H1 (cell line): ENCODE results near the gene FLOT1. TPM values are rescaled to one million over a fixed set of nuclear protein-coding genes. Genes with fewer than 3 reads are reported as not detected.

Experiments
- CTCF ChIA-PET: fragments of 300-600 bp; sonication (Branson Sonifier 250); formaldehyde crosslinking; loops from one replicate; lab custom pipeline; 2021; ENCODE audit not compliant: partially characterized antibody; lab: Charles Lee
- POLR2A ChIA-PET: fragments of 300-600 bp; sonication (Branson Sonifier 250); formaldehyde crosslinking; loops from one replicate; lab custom pipeline; 2021; ENCODE audit warnings: inconsistent platforms; ENCODE audit not compliant: partially characterized antibody; lab: Charles Lee
- DNase-seq, 2 experiments: peaks; one replicate each; pipeline versions ENCODE4 v3.0.0 to v3.0.0-alpha.2; 2010 to 2022; ENCODE audit warnings: low spot score in 2 of 2, low read depth in 1 of 2, mixed read lengths in 1 of 2
- FAIRE-seq: peaks from 2 replicates; lab custom pipeline; 2011; peaks lifted over from hg19 to GRCh38; lab: Jason Lieb, UNC
- H2AFZ ChIP-seq: 2 replicates; pipeline ENCODE4 v1.8.1; 2012; ENCODE audit warnings: low read length, inconsistent platforms
- H2AK5ac ChIP-seq: 2 replicates; pipeline ENCODE4 v1.6.1; 2013; ENCODE audit warnings: low read depth, low read length
- H2BK120ac ChIP-seq: replicated peaks from 2 replicates; pipeline ENCODE3; 2013; ENCODE audit warnings: low read depth, low read length, inconsistent platforms
- H2BK12ac ChIP-seq: 2 replicates; pipeline ENCODE4 v1.6.1; 2013; ENCODE audit warnings: low read depth, low read length
- H2BK15ac ChIP-seq: 2 replicates; pipeline ENCODE4 v1.6.1; 2013; ENCODE audit warnings: low read length
- H2BK20ac ChIP-seq: 2 replicates; pipeline ENCODE4 v1.6.1; 2013; ENCODE audit warnings: low read length
- H2BK5ac ChIP-seq: 2 replicates; pipeline ENCODE4 v1.6.1; 2013; ENCODE audit warnings: low read depth, low read length
- H3K14ac ChIP-seq: 2 replicates; pipeline ENCODE4 v1.6.1; 2013; ENCODE audit warnings: inconsistent platforms; ENCODE audit not compliant: insufficient read length
- H3K18ac ChIP-seq: 2 replicates; pipeline ENCODE4 v1.6.1; 2013; ENCODE audit warnings: low read length; ENCODE audit errors: extremely low read depth
- H3K23ac ChIP-seq: 2 replicates; pipeline ENCODE4 v1.6.1; 2013; ENCODE audit warnings: inconsistent platforms; ENCODE audit not compliant: insufficient read length
- H3K23me2 ChIP-seq: 2 replicates; pipeline ENCODE4 v1.6.1; 2013; ENCODE audit warnings: low read depth, low read length
- H3K27ac ChIP-seq: 2 replicates; pipeline ENCODE4 v1.6.1; 2011; ENCODE audit warnings: low read depth, low read length, inconsistent platforms
- H3K27me3 ChIP-seq, 4 experiments: replicated peaks in 1 of 4; 1 replicate in 1 of 4; 2 replicates in 3 of 4; pipeline versions ENCODE4 v1.6.1 to v1.8.1; 2011 to 2013; ENCODE audit warnings: low read length in 3 of 4, mild to moderate bottlenecking in 3 of 4, inconsistent platforms in 2 of 4, mixed read lengths in 2 of 4, moderate library complexity in 1 of 4; ENCODE audit not compliant: control insufficient read depth in 3 of 4, insufficient read depth in 3 of 4; ENCODE audit errors: extremely low read depth in 1 of 4
- H3K36me3 ChIP-seq, 4 experiments: 2 replicates each; pipeline versions ENCODE4 v1.6.1 to v1.8.1; 2011 to 2013; ENCODE audit warnings: mild to moderate bottlenecking in 4 of 4, low read length in 3 of 4, moderate library complexity in 2 of 4, control low read depth in 1 of 4, inconsistent platforms in 1 of 4; ENCODE audit not compliant: insufficient read depth in 4 of 4, control insufficient read depth in 2 of 4
- H3K4ac ChIP-seq: replicated peaks from 2 replicates; pipeline ENCODE3; 2013; ENCODE audit warnings: low read length, low read depth, mixed read lengths, inconsistent platforms; ENCODE audit not compliant: insufficient read length
- H3K4me1 ChIP-seq, 4 experiments: replicated peaks in 1 of 4; 1 replicate in 1 of 4; 2 replicates in 3 of 4; pipeline versions ENCODE4 v1.6.1 to v1.8.1; 2011 to 2013; ENCODE audit warnings: low read length in 3 of 4, inconsistent platforms in 2 of 4, mixed read lengths in 1 of 4; ENCODE audit not compliant: insufficient read depth in 4 of 4, control insufficient read depth in 3 of 4
- H3K4me2 ChIP-seq, 2 experiments: 2 replicates each; pipeline versions ENCODE4 v1.6.1 to v1.8.1; 2011 to 2013; ENCODE audit warnings: low read depth in 2 of 2, low read length in 2 of 2, control low read depth in 1 of 2, inconsistent platforms in 1 of 2, mild to moderate bottlenecking in 1 of 2; ENCODE audit not compliant: insufficient read depth in 1 of 2
- H3K4me3 ChIP-seq, 4 experiments: fragments of 200-600, 300-600 bp in 1 of 4; sonication (generic), shearing (Covaris generic), sonication (Bioruptor Twin) in 1 of 4; 2 replicates each; pipeline versions ENCODE4 v1.5.1 to v1.8.1; 2011 to 2016; ENCODE audit warnings: low read length in 4 of 4, low read depth in 3 of 4, control low read depth in 2 of 4, inconsistent platforms in 2 of 4, mild to moderate bottlenecking in 2 of 4, mixed read lengths in 1 of 4, moderate library complexity in 1 of 4; ENCODE audit not compliant: insufficient read depth in 2 of 4; ENCODE audit errors: extremely low read depth in 1 of 4
- H3K56ac ChIP-seq: replicated peaks from 2 replicates; pipeline ENCODE3; 2013; ENCODE audit warnings: low read depth, mild to moderate bottlenecking, mixed read lengths, low read length, inconsistent platforms; ENCODE audit not compliant: insufficient read length
- H3K79me1 ChIP-seq: 2 replicates; pipeline ENCODE4 v1.6.1; 2013; ENCODE audit warnings: low read depth, low read length, control low read depth
- H3K79me2 ChIP-seq, 2 experiments: 2 replicates each; pipeline versions ENCODE4 v1.6.1 to v1.8.1; 2012 to 2013; ENCODE audit warnings: low read length in 2 of 2, mild to moderate bottlenecking in 2 of 2, inconsistent platforms in 1 of 2; ENCODE audit not compliant: insufficient read depth in 2 of 2, control insufficient read depth in 1 of 2
- H3K9ac ChIP-seq, 4 experiments: replicated peaks in 1 of 4; 1 replicate in 1 of 4; 2 replicates in 3 of 4; pipeline versions ENCODE4 v1.6.1 to v1.8.1; 2011 to 2013; ENCODE audit warnings: low read depth in 3 of 4, low read length in 3 of 4, control low read depth in 2 of 4, mild to moderate bottlenecking in 2 of 4, moderate library complexity in 2 of 4, inconsistent platforms in 1 of 4; ENCODE audit errors: extremely low read depth in 1 of 4
- H3K9me3 ChIP-seq, 2 experiments: 2 replicates each; pipeline versions ENCODE4 v1.6.1 to v1.8.1; 2012 to 2013; ENCODE audit warnings: mild to moderate bottlenecking in 2 of 2, moderate library complexity in 2 of 2, control low read depth in 1 of 2, inconsistent platforms in 1 of 2, low read depth in 1 of 2, low read length in 1 of 2, mixed read lengths in 1 of 2; ENCODE audit not compliant: insufficient read depth in 2 of 2
- H4K20me1 ChIP-seq, 2 experiments: replicated peaks in 1 of 2; 2 replicates each; pipeline versions ENCODE3 to v1.8.1; 2011 to 2013; ENCODE audit warnings: inconsistent platforms in 2 of 2, low read length in 2 of 2, mild to moderate bottlenecking in 1 of 2; ENCODE audit not compliant: insufficient read depth in 2 of 2, control insufficient read depth in 1 of 2
- H4K5ac ChIP-seq: 2 replicates; pipeline ENCODE4 v1.6.1; 2013; ENCODE audit warnings: low read length, low read depth, mixed read lengths, inconsistent platforms; ENCODE audit not compliant: insufficient read length
- H4K8ac ChIP-seq: 2 replicates; pipeline ENCODE4 v1.8.0; 2013; ENCODE audit warnings: mild to moderate bottlenecking, moderate library complexity, low read length, inconsistent platforms; ENCODE audit not compliant: insufficient read depth; ENCODE audit errors: extremely low read depth
- H4K91ac ChIP-seq: replicated peaks from 2 replicates; pipeline ENCODE3; 2013; ENCODE audit warnings: low read length, mixed read lengths, inconsistent platforms; ENCODE audit not compliant: insufficient read length
- CBX8 ChIP-seq: fragments of 300-800, 300-1000 bp; sonication (generic); IDR thresholded peaks from 2 replicates; pipeline ENCODE4 v1.7.1; 2016; ENCODE audit warnings: low read depth, low read length, borderline replicate concordance
- MAFK ChIP-seq: IDR thresholded peaks from 2 replicates; pipeline ENCODE4 v1.6.1; 2012; ENCODE audit warnings: low read depth, mild to moderate bottlenecking, improper control_type of control experiment, low read length
- PHF8 ChIP-seq: fragments of 200-600 bp; sonication (generic); conservative IDR thresholded peaks from 2 replicates; pipeline ENCODE4 v1.7.1; 2012; ENCODE audit warnings: low read depth, mild to moderate bottlenecking, inconsistent platforms, low read length, moderate library complexity
- SP1 ChIP-seq: IDR thresholded peaks from 2 replicates; pipeline ENCODE4 v1.6.1; 2011; ENCODE audit warnings: low read depth, low read length
- ZNF274 ChIP-seq: IDR thresholded peaks from 2 replicates; pipeline ENCODE4 v1.7.0; 2012; ENCODE audit warnings: low read length, borderline replicate concordance; ENCODE audit errors: extremely low read depth
- WGBS, 2 experiments: shearing (Covaris generic) in 1 of 2; methylation state at CpG; one replicate each; pipeline versions ENCODE4 v1.1.6 to v1.1.7; 2013 to 2015; ENCODE audit warnings: low lambda C conversion rate in 2 of 2, mixed read lengths in 2 of 2, inconsistent platforms in 1 of 2, low coverage in 1 of 2, missing lambda C conversion rate in 1 of 2; ENCODE audit not compliant: insufficient replicate concordance in 2 of 2, insufficient coverage in 1 of 2, insufficient read length in 1 of 2; ENCODE audit errors: extremely low coverage in 1 of 2, missing lambda C conversion rate in 1 of 2; 5-methylcytosine and 5-hydroxymethylcytosine counted together
- polyA plus RNA-seq, 7 experiments: library from polyadenylated mRNA; depleted of rRNA in 3 of 7; stranded (reverse) in 5 of 7; unstranded in 2 of 7; fragments of >200 nt in 5 of 7; fragments of 200-250 nt in 2 of 7; gene quantifications; 1 replicate in 5 of 7; 2 replicates in 1 of 7; 4 replicates in 1 of 7; pipeline versions ENCODE4 v1.2.1 to v1.2.3, GENCODE V29; 2011 to 2013; ENCODE audit warnings: missing spikeins in 2 of 7, mixed read lengths in 2 of 7
- total RNA-seq: library from RNA; stranded (reverse); fragmentation: NEBNext Ultra II Directional; extraction: Animal tissue kit (Norgen Biotek cat#: 25700); gene quantifications from 2 replicates; pipeline ENCODE4 v1.2.1, GENCODE V29; 2021
- TF ChIP-seq, protein P1 (sequence below): IDR thresholded peaks from 2 replicates; pipeline ENCODE4 v1.6.1; 2012; ENCODE audit warnings: inconsistent platforms

Gene FLOT1
- total and polyA plus RNA-seq, 2 of the 8 experiments (the other 6 are each of a cell fraction or from before 2014, with no cell fraction given), result 87.5 to 88.1 TPM

DNA sequence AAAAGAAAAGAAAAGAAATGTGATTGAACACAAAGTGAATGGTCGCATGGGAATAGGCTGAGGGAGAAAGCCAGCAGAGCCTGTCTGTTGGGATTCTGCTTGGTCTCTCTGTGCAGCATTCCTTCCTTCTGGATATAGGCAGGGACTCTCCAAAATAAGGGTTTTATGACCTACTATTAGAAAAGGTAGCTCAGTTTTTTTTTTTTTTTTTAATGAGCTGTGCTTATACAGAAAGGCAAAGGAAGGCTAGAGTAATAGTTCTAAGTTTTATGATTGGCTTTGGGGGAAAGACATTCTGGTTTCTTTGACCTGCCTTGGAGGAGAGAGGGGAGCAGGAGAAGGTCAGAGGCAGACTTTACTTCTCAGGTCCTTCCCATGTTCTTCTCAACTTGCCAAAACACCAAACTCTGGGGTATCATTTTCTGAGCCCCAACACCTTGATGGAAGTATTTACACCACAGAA is 20.7 kb upstream of the FLOT1 start:
- Histone ChIP-seq H2BK15ac (no peak overlapping the region), H3K79me1 (no peaks in the 10 kb centered on the region), H4K20me1 (no peaks in the 10 kb centered on the region), H3K4me1 (peaks cover 4 to 7% (median 7%) of the 10 kb centered on the region in 4 experiments; a peak in 6 of 7 replicates), H4K8ac (no peak overlapping the region), H2BK5ac (0 out of 2 replicates have a peak overlapping the region, but pooled peaks have one; percentile 76), H3K4me2 (no peak overlapping the region; a peak in 1 of 4 replicates), H3K56ac (no peak overlapping the region), H2BK120ac (no peak overlapping the region), H3K14ac (no peak overlapping the region), H3K18ac (no peak overlapping the region; the same call in 1 of the 2 replicates), H2AFZ (peak overlapping the region; percentile 86; the same call in 1 of the 2 replicates), H3K23me2 (no peaks in the 10 kb centered on the region), H2BK20ac (no peak overlapping the region), H4K5ac (no peak overlapping the region), H3K27ac (no peak overlapping the region), H3K23ac (no peak overlapping the region), H3K27me3 (no peaks in the 10 kb centered on the region), H3K9me3 (no peaks in the 10 kb centered on the region; a peak in 1 of 4 replicates), H4K91ac (no peak overlapping the region), H2AK5ac (no peak overlapping the region), H3K4me3 (no peak overlapping the region), H3K79me2 (no peaks in the 10 kb centered on the region), H3K9ac (no peak overlapping the region), H2BK12ac (peak overlapping the region; percentile 29; the same call in 1 of the 2 replicates), H3K4ac (no peak overlapping the region), H3K36me3 (no peaks in the 10 kb centered on the region)
- FAIRE-seq (no peak), DNase-seq (no peak)
- ChIA-PET CTCF (no interaction called here), POLR2A (interaction anchor here (1.1 to 1.4 kb wide), 2 partner anchors 42 to 46 kb away, joined by 4 read pairs; no protein-coding TSS in a partner anchor)
- 86% methylated on average over 1 of the region's 1 CpG; no CpG with 5 or more reads in 1 of the 2 experiments for WGBS, 2 experiments
- TF ChIP-seq, protein P1, sequence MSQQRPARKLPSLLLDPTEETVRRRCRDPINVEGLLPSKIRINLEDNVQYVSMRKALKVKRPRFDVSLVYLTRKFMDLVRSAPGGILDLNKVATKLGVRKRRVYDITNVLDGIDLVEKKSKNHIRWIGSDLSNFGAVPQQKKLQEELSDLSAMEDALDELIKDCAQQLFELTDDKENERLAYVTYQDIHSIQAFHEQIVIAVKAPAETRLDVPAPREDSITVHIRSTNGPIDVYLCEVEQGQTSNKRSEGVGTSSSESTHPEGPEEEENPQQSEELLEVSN, result no peak
- TF ChIP-seq MAFK, result no peak
- TF ChIP-seq SP1, result no peak
- no peak for TF ChIP-seq CBX8
- TF ChIP-seq ZNF274, result no peak
- TF ChIP-seq PHF8, result no peak
